ENCODE data around the gene SMURF1. TPM values are rescaled to one million over a fixed set of nuclear protein-coding genes. Genes with fewer than 3 reads are reported as not detected.

SMURF1 gene
- polyA plus RNA-seq, 1 donor from 2014 or later = 22.9 TPM

GRCh38 chr7:99096124-99096887 lies 47.6 kb downstream of the SMURF1 start:
- TF ChIP-seq POLR2AphosphoS5 (IDR thresholded peaks at IDR 0.05) (no peak), SMC3 (conservative IDR thresholded peaks at IDR 0.05; ENCODE audit: poor library complexity) (no peak), CTCF (IDR thresholded peaks at IDR 0.05; ENCODE audit: poor library complexity, severe bottlenecking) (no peak), TAF1 (IDR thresholded peaks at IDR 0.05; ENCODE audit: low read depth) (no peak), EP300 (conservative IDR thresholded peaks at IDR 0.05; ENCODE audit: poor library complexity, severe bottlenecking) (no peak), EZH2 (IDR thresholded peaks at IDR 0.05; ENCODE audit: borderline replicate concordance, insufficient read depth, low read length, poor library complexity, severe bottlenecking) (no peak)
- TF ChIP-seq, protein P1, sequence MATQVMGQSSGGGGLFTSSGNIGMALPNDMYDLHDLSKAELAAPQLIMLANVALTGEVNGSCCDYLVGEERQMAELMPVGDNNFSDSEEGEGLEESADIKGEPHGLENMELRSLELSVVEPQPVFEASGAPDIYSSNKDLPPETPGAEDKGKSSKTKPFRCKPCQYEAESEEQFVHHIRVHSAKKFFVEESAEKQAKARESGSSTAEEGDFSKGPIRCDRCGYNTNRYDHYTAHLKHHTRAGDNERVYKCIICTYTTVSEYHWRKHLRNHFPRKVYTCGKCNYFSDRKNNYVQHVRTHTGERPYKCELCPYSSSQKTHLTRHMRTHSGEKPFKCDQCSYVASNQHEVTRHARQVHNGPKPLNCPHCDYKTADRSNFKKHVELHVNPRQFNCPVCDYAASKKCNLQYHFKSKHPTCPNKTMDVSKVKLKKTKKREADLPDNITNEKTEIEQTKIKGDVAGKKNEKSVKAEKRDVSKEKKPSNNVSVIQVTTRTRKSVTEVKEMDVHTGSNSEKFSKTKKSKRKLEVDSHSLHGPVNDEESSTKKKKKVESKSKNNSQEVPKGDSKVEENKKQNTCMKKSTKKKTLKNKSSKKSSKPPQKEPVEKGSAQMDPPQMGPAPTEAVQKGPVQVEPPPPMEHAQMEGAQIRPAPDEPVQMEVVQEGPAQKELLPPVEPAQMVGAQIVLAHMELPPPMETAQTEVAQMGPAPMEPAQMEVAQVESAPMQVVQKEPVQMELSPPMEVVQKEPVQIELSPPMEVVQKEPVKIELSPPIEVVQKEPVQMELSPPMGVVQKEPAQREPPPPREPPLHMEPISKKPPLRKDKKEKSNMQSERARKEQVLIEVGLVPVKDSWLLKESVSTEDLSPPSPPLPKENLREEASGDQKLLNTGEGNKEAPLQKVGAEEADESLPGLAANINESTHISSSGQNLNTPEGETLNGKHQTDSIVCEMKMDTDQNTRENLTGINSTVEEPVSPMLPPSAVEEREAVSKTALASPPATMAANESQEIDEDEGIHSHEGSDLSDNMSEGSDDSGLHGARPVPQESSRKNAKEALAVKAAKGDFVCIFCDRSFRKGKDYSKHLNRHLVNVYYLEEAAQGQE (IDR thresholded peaks at IDR 0.05; ENCODE audit: borderline replicate concordance) = no peak
- H3K27ac ChIP-seq (ENCODE audit: low read length) = no peak overlapping the region
- H3F3A ChIP-seq (ENCODE audit: insufficient read depth, low read length, poor library complexity, severe bottlenecking) = no peaks in the 10 kb centered on the region
- no peak overlapping the region for H3K9ac ChIP-seq (ENCODE audit: low read length)
- H4K20me1 ChIP-seq (ENCODE audit: insufficient read depth) = no peaks in the 10 kb centered on the region
- H3K27me3 ChIP-seq (ENCODE audit: insufficient read depth, low read depth, low read length) = no peaks in the 10 kb centered on the region
- H2AFZ ChIP-seq (ENCODE audit: low read depth, low read length) = no peak overlapping the region
- no peaks in the 10 kb centered on the region for H3K9me3 ChIP-seq (ENCODE audit: low read length)
- no peak overlapping the region for H3K4me2 ChIP-seq (ENCODE audit: low read length)
- no peaks in the 10 kb centered on the region for H3K9me2 ChIP-seq (ENCODE audit: insufficient read depth, low read length)
- H3K36me3 ChIP-seq (ENCODE audit: insufficient read depth, low read length) = no peaks in the 10 kb centered on the region
- H3K4me3 ChIP-seq (ENCODE audit: low read length) = no peak overlapping the region
- peaks cover 43% of the 10 kb centered on the region for H3K79me2 ChIP-seq (replicated peaks; ENCODE audit: insufficient read depth, low read length)

GRCh38 chr7:99095698-99096097 lies 48.2 kb downstream of the SMURF1 start:
- Histone ChIP-seq H3K27me3 (ENCODE audit: insufficient read depth, low read depth, low read length) (no peaks in the 10 kb centered on the region), H3K79me2 (replicated peaks; ENCODE audit: insufficient read depth, low read length) (peaks cover 43% of the 10 kb centered on the region), H3K27ac (ENCODE audit: low read length) (no peak overlapping the region), H3K36me3 (ENCODE audit: insufficient read depth, low read length) (no peaks in the 10 kb centered on the region), H2AFZ (ENCODE audit: low read depth, low read length) (no peak overlapping the region), H3K9me2 (ENCODE audit: insufficient read depth, low read length) (no peaks in the 10 kb centered on the region), H4K20me1 (ENCODE audit: insufficient read depth) (no peaks in the 10 kb centered on the region), H3K9me3 (ENCODE audit: low read length) (no peaks in the 10 kb centered on the region), H3K4me2 (ENCODE audit: low read length) (no peak overlapping the region), H3F3A (ENCODE audit: insufficient read depth, low read length, poor library complexity, severe bottlenecking) (no peaks in the 10 kb centered on the region), H3K9ac (ENCODE audit: low read length) (no peak overlapping the region), H3K4me3 (ENCODE audit: low read length) (no peak overlapping the region)
- TF ChIP-seq TAF1 (IDR thresholded peaks at IDR 0.05; ENCODE audit: low read depth) = no peak
- TF ChIP-seq CTCF (IDR thresholded peaks at IDR 0.05; ENCODE audit: poor library complexity, severe bottlenecking) = no peak
- no peak for TF ChIP-seq EP300 (conservative IDR thresholded peaks at IDR 0.05; ENCODE audit: poor library complexity, severe bottlenecking)
- TF ChIP-seq, protein P1 (IDR thresholded peaks at IDR 0.05; ENCODE audit: borderline replicate concordance) = no peak
- no peak for TF ChIP-seq EZH2 (IDR thresholded peaks at IDR 0.05; ENCODE audit: borderline replicate concordance, insufficient read depth, low read length, poor library complexity, severe bottlenecking)
- no peak for TF ChIP-seq SMC3 (conservative IDR thresholded peaks at IDR 0.05; ENCODE audit: poor library complexity)
- no peak for TF ChIP-seq POLR2AphosphoS5 (IDR thresholded peaks at IDR 0.05)
- no peak for TF ChIP-seq RAD21 (conservative IDR thresholded peaks at IDR 0.05)
- TF ChIP-seq MXI1 (conservative IDR thresholded peaks at IDR 0.05; ENCODE audit: poor library complexity, severe bottlenecking) = no peak
